Mammary epithelial cell (primary cell): ENCODE results near the gene ATP7A.

Source experiments
- EZH2 ChIP-seq: IDR thresholded peaks from 2 replicates; pipeline ENCODE4 v1.6.1; 2012; ENCODE audit warnings: low read length, inconsistent platforms, borderline replicate concordance
- TF ChIP-seq, protein P1 (sequence below), 2 donors: IDR thresholded peaks in 1 of 2; conservative IDR thresholded peaks in 1 of 2; 2 replicates each; pipeline ENCODE4 v1.5.1; 2011 to 2012; ENCODE audit warnings: inconsistent platforms in 2 of 2, low read length in 2 of 2, mild to moderate bottlenecking in 2 of 2, control low read depth in 1 of 2, low read depth in 1 of 2; ENCODE audit not compliant: insufficient read depth in 1 of 2; ENCODE audit errors: extremely low read depth in 1 of 2

DNA sequence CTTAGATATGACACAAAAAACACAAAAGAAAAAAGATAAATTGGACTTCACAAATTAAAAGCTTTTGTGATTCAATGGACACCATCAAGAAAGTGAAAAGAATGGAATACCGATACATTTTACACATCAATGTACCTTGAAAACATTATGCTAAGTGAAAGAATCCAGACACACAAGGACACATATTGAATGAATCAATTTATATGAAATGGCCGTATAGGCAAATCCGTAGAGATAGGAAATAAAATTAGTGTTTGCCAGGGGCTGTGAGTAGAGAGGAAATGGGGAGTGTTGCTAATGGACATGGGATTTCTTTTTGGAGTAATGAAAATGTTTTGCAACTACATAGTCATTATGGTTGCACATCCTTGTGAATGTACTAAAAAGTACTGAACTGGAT is 55.9 kb downstream of the ATP7A start:
- TF ChIP-seq, protein P1, sequence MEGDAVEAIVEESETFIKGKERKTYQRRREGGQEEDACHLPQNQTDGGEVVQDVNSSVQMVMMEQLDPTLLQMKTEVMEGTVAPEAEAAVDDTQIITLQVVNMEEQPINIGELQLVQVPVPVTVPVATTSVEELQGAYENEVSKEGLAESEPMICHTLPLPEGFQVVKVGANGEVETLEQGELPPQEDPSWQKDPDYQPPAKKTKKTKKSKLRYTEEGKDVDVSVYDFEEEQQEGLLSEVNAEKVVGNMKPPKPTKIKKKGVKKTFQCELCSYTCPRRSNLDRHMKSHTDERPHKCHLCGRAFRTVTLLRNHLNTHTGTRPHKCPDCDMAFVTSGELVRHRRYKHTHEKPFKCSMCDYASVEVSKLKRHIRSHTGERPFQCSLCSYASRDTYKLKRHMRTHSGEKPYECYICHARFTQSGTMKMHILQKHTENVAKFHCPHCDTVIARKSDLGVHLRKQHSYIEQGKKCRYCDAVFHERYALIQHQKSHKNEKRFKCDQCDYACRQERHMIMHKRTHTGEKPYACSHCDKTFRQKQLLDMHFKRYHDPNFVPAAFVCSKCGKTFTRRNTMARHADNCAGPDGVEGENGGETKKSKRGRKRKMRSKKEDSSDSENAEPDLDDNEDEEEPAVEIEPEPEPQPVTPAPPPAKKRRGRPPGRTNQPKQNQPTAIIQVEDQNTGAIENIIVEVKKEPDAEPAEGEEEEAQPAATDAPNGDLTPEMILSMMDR (conservative IDR thresholded peaks at IDR 0.05 in 1 of 2, IDR thresholded peaks at IDR 0.05 in 1 of 2; ENCODE audit: extremely low read depth in 1 of 2, insufficient read depth in 1 of 2, low read depth in 1 of 2, low read length in 2 of 2), result no peak
- TF ChIP-seq EZH2, result no peak
